HCT116 (cell line): ENCODE data around the gene CPED1. TPM values are rescaled to one million over a fixed set of nuclear protein-coding genes. Genes with fewer than 3 reads are reported as not detected.

ENCODE experiments used
- ATAC-seq: fragments of 200-7000 bp; cut with Tn5 transposase; 2 replicates; pipeline ENCODE4 v1.9.1; 2020; ENCODE audit warnings: mild to moderate bottlenecking, moderate library complexity
- BruUV-seq: library from RNA; stranded (reverse); fragments of 400-500 nt; replicated peaks from 2 replicates; lab custom pipeline; 2021; lab: Mats Ljungman, UMichigan
- CTCF ChIA-PET: fragments of 300-600 bp; sonication (Branson Sonifier 250); formaldehyde crosslinking; loops from one replicate; lab custom pipeline; 2021; ENCODE audit warnings: antibody characterized with exemption; lab: Charles Lee
- POLR2A ChIA-PET: fragments of 300-600, 350-600 bp; sonication (Branson Sonifier 250); formaldehyde crosslinking; loops from one replicate; lab custom pipeline; 2021; ENCODE audit warnings: antibody characterized with exemption; lab: Charles Lee
- RAD21 ChIA-PET, 2 experiments: fragments of 300-600 bp; sonication (Branson Sonifier 250); formaldehyde crosslinking; loops; one replicate each; lab custom pipeline; 2023; ENCODE audit warnings: low total read pairs in 2 of 2; ENCODE audit not compliant: uncharacterized antibody in 2 of 2, unreplicated experiment in 2 of 2, low non-redundant PET in 1 of 2; lab: Charles Lee
- DNase-seq: peaks from one replicate; pipeline ENCODE4 v3.0.0-alpha.2; 2010; ENCODE audit warnings: low read depth, low spot score
- H2AFZ ChIP-seq: fragments of 200-600 bp; shearing (Covaris generic), sonication (generic); 2 replicates; pipeline ENCODE4 v1.6.1; 2017; ENCODE audit warnings: low read depth, mixed run types, mixed read lengths, antibody characterized with exemption, low read length; ENCODE audit not compliant: poor library complexity, severe bottlenecking
- H3K27ac ChIP-seq: 2 replicates; pipeline ENCODE4 v1.5.1; 2012; ENCODE audit warnings: low read depth, low read length
- H3K27me3 ChIP-seq: fragments of 200-600 bp; sonication (generic); 2 replicates; pipeline ENCODE4 v1.6.1; 2016; ENCODE audit warnings: mixed run types, low read length, mixed read lengths; ENCODE audit not compliant: insufficient read depth
- H3K36me3 ChIP-seq, 2 experiments: fragments of 200-500 bp in 1 of 2; fragments of 200-600 bp in 1 of 2; sonication (Bioruptor generic) in 1 of 2; sonication (generic) in 1 of 2; 2 replicates each; pipeline versions ENCODE4 v1.5.1 to v1.6.1; 2014 to 2016; ENCODE audit warnings: low read length in 2 of 2, inconsistent platforms in 1 of 2, mixed read lengths in 1 of 2, mixed run types in 1 of 2; ENCODE audit not compliant: insufficient read depth in 2 of 2, control insufficient read depth in 1 of 2
- H3K4me1 ChIP-seq, 2 experiments: fragments of 200-600 bp in 1 of 2; sonication (generic) in 1 of 2; 2 replicates each; pipeline versions ENCODE4 v1.5.1 to v1.6.1; 2012 to 2017; ENCODE audit warnings: low read length in 2 of 2, inconsistent platforms in 1 of 2, mild to moderate bottlenecking in 1 of 2, mixed read lengths in 1 of 2, mixed run types in 1 of 2, moderate library complexity in 1 of 2; ENCODE audit not compliant: insufficient read depth in 2 of 2, control insufficient read depth in 1 of 2
- H3K4me2 ChIP-seq: fragments of 200-600 bp; sonication (generic); 2 replicates; pipeline ENCODE4 v1.6.1; 2017; ENCODE audit warnings: mixed run types, low read length, mixed read lengths
- H3K4me3 ChIP-seq, 2 experiments: fragments of 200-600 bp in 1 of 2; sonication (generic) in 1 of 2; replicated peaks in 1 of 2; 2 replicates each; pipeline ENCODE4 v1.5.1; 2011 to 2016; ENCODE audit warnings: low read length in 2 of 2, control low read depth in 1 of 2, low read depth in 1 of 2, mild to moderate bottlenecking in 1 of 2, mixed read lengths in 1 of 2, mixed run types in 1 of 2
- H3K79me2 ChIP-seq: fragments of 200-600 bp; sonication (generic); 2 replicates; pipeline ENCODE4 v1.6.1; 2017; ENCODE audit warnings: mild to moderate bottlenecking, mixed run types, low read length, moderate library complexity, mixed read lengths; ENCODE audit not compliant: insufficient read depth
- H3K9ac ChIP-seq: fragments of 200-600 bp; sonication (generic); 2 replicates; pipeline ENCODE4 v1.6.1; 2016; ENCODE audit warnings: low read length, mixed read lengths
- H3K9me2 ChIP-seq: fragments of 200-600 bp; sonication (generic), shearing (Covaris generic); 2 replicates; pipeline ENCODE4 v1.6.1; 2017; ENCODE audit warnings: mixed run types, mild to moderate bottlenecking, moderate library complexity; ENCODE audit not compliant: insufficient read depth
- H3K9me3 ChIP-seq, 2 experiments: fragments of 200-500 bp in 1 of 2; fragments of 200-600 bp in 1 of 2; sonication (Bioruptor generic) in 1 of 2; sonication (generic) in 1 of 2; 2 replicates each; pipeline ENCODE4 v1.6.1; 2014 to 2017; ENCODE audit warnings: low read length in 2 of 2, mixed read lengths in 2 of 2, inconsistent platforms in 1 of 2, low read depth in 1 of 2, mild to moderate bottlenecking in 1 of 2, mixed run types in 1 of 2, moderate library complexity in 1 of 2; ENCODE audit not compliant: control insufficient read depth in 1 of 2, insufficient read depth in 1 of 2
- H4K20me1 ChIP-seq: fragments of 200-600 bp; sonication (generic), shearing (Covaris generic); 2 replicates; pipeline ENCODE4 v1.6.1; 2017; ENCODE audit warnings: mixed run types, mild to moderate bottlenecking, moderate library complexity; ENCODE audit not compliant: insufficient read depth
- CBX3 ChIP-seq: IDR thresholded peaks from 2 replicates; pipeline ENCODE4 v1.6.1; 2012; ENCODE audit warnings: low read depth
- CEBPB ChIP-seq: IDR thresholded peaks from 2 replicates; pipeline ENCODE4 v1.6.1; 2012; ENCODE audit warnings: low read depth
- CTCF ChIP-seq, 3 experiments: fragments of 200-600 bp in 1 of 3; sonication (generic) in 1 of 3; IDR thresholded peaks in 2 of 3; conservative IDR thresholded peaks in 1 of 3; 2 replicates each; pipeline ENCODE4 v1.5.1; 2012 to 2017; ENCODE audit warnings: low read depth in 2 of 3, low read length in 2 of 3, antibody characterized with exemption in 1 of 3, borderline replicate concordance in 1 of 3, control low read depth in 1 of 3, mild to moderate bottlenecking in 1 of 3, mixed read lengths in 1 of 3, mixed run types in 1 of 3, moderate library complexity in 1 of 3; ENCODE audit not compliant: insufficient read depth in 1 of 3
- SP1 ChIP-seq: IDR thresholded peaks from 2 replicates; pipeline ENCODE4 v1.6.1; 2012; ENCODE audit warnings: low read depth
- TCF7L2 ChIP-seq: IDR thresholded peaks from 2 replicates; pipeline ENCODE4 v1.7.0; 2011; ENCODE audit warnings: borderline replicate concordance, inconsistent platforms; ENCODE audit not compliant: insufficient read depth, insufficient read length; ENCODE audit errors: extremely low read depth
- intact Hi-C: fragments of 100-400 bp; cut with micrococcal nuclease; formaldehyde crosslinking; loops from 2 replicates; pipeline ENCODE4 v1.10.0; 2022
- total RNA-seq: library from RNA; stranded (reverse); gene quantifications from one replicate; pipeline ENCODE4 v1.2.1, GENCODE V29; 2021; ENCODE audit not compliant: unreplicated experiment
- TF ChIP-seq, protein P1 (sequence below): IDR thresholded peaks from 2 replicates; pipeline ENCODE4 v1.6.1; 2012

Gene CPED1
- total RNA-seq, 1 experiment from 2014 or later = 1.2 TPM

DNA sequence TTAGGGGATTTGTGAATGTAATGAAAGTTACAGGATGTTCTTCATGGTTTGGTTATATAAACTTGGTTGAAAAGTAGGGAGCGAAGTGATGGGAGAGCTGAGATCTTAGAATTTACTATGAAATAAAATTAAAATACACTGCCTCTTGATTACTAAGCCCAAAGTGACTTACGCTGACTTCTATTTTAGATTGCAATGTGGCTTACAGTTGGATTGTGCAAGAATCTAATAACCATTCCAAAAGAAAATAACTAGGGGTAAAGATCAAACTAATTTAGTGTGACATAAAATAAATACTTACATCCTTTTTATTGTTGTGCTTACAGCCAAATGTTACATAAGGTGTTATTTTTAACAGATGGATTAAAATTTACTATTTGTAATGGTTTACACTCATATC, 355.6 kb downstream of the CPED1 start:
- no peak for ATAC-seq

More for the DNA sequence above, 355.6 kb downstream of the CPED1 start:
- Histone ChIP-seq H3K27me3 (no peaks in the 10 kb centered on the region), H3K4me2 (no peak overlapping the region), H3K9me2 (no peaks in the 10 kb centered on the region), H3K4me1 (peaks cover 19 to 73% of the 10 kb centered on the region in 2 experiments; a peak in 3 of 4 replicates), H3K9me3 (no peaks in the 10 kb centered on the region), H3K27ac (peak overlapping the region; percentile 56; the same call in 1 of the 2 replicates), H3K79me2 (peaks cover 10% of the 10 kb centered on the region), H3K4me3 (no peak overlapping the region), H4K20me1 (no peaks in the 10 kb centered on the region), H3K36me3 (peaks cover 7 to 14% of the 10 kb centered on the region in 2 experiments), H2AFZ (no peak overlapping the region), H3K9ac (no peak overlapping the region)
- no peak for DNase-seq
- POLR2A ChIA-PET = no interaction called here
- CTCF ChIA-PET = no interaction called here
- RAD21 ChIA-PET = no interaction called here
- intact Hi-C loops = no loop called here
- TF ChIP-seq CBX3 = no peak
- TF ChIP-seq TCF7L2 = no peak
- TF ChIP-seq, protein P1, sequence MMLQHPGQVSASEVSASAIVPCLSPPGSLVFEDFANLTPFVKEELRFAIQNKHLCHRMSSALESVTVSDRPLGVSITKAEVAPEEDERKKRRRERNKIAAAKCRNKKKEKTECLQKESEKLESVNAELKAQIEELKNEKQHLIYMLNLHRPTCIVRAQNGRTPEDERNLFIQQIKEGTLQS = no peak
- TF ChIP-seq CTCF (IDR thresholded peaks at IDR 0.05 in 2 of 3, conservative IDR thresholded peaks at IDR 0.05 in 1 of 3; ENCODE audit: borderline replicate concordance in 1 of 3, insufficient read depth in 1 of 3, low read depth in 2 of 3, low read length in 2 of 3) = no peak
- TF ChIP-seq CEBPB = peak; percentile 71
- TF ChIP-seq SP1 = 0 out of 2 replicates have a peak, but pooled peaks have one; percentile 6
- BruUV-seq = no TSS peak
